Erythroblast (primary cell): ENCODE measurements around the gene UBE3C.
A peak's percentile ranks its signal among the peaks of the same experiment; 100 is the strongest.
"Not testable (repeated sequence)": the region's sequence is repeated elsewhere in the genome, so short reads cannot be mapped to it uniquely, and the experiment has no call there.

Experiments used
- DNase-seq, 2 experiments: peaks; one replicate each; lab custom pipeline; 2025; lab: John Stamatoyannopoulos, UW
- GATA1 ChIP-seq: IDR thresholded peaks from 2 replicates; pipeline ENCODE4 v1.6.1; 2011; ENCODE audit warnings: low read depth, mild to moderate bottlenecking, control low read depth, low read length, moderate library complexity
- POLR2A ChIP-seq: IDR thresholded peaks from 2 replicates; pipeline ENCODE4 v1.6.1; 2011; ENCODE audit warnings: mild to moderate bottlenecking, low read length

UBE3C gene

DNA sequence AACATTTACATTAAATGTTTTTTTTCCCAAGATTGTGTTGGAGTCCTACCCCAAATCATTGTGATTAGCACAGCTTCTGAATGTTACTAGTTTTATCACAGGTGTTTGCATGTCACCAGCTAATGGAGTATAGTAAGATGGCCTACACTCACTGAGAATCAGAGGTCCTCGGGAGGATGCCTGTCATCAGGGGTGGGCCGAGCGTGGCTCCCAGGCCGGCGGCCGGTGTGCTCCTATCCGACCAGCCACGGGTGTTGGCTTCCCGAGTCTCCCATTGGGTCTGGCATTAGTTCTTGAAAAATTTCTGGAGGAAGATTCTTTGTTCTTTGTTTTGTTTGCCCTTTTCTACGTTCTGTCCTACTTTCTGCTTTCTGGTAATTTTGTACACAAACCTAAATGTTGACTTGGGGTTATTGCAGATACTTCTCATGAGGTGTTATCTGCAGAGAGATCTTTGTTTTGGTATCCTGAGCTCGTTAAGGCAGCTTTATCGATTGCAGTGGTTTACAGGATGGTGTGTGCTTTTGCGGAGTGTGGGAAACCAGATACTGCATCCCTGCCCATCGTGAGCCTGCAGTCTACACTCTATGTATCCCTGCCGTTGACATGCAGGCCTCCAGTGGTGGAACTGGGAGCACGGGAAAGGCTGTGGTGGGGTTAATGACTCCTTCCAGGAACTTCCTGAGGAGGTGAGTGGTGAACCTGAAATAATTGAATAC, 130.8 kb downstream of the UBE3C start:
- DNase-seq: no peak
- no peak for TF ChIP-seq GATA1
- no peak for TF ChIP-seq POLR2A

DNA sequence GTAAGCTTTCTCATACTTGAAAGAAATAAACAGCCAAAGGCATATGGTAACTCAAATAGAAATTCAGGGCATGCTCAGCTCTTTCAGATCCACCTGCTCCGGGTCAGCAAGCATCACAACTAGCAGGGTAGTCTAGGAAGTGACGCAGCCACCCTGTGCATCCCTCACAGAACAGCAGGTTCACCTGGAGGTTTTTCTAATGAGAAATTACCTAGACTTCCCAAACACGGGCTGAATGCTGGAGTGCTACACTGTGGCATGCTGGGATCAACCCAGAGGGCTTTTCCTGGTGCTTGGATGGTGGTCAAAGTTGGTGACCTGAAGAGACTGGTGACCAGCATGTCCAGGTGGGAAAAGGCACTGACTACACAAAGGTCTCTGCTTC, 131.3 kb downstream of the UBE3C start:
- TF ChIP-seq POLR2A (no peak), GATA1 (no peak)
- DNase-seq: no peak

DNA sequence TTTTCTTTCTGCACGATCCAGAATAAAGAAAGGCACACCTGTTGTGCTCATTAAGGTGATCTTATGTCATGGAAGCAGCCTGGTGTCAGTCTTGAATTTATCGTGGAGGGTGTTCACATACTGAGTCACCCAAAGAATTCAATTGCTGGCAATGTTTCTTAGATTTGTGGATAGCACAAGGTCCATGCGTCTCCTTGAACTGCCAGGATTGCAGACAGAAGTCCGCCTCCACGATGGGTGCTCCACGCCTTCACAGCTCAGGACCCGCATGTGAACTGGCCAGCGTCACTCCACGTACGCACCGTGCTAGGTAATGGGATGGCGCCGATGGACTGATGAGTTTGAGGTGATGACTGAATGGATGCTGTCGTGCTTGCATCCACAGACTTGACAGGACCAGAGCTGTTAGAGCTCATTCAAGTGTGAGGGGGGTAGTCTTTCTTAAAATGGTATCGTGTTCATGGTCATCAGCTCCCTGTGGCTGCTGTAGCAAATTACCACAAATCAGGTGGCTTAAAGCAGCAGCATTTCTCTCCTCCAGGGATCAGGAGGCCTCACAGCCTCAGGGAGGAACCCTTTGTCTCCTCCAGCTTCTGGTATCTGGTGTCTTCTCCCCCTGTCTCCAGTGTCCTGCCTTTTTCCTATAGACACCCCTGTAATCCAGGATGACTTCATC, 132.7 kb downstream of the UBE3C start:
- TF ChIP-seq GATA1 (no peak), POLR2A (no peak)
- DNase-seq: no peak

GRCh38 chr7:157271991-157272324, 133.2 kb downstream of the UBE3C start:
- TF ChIP-seq GATA1 (no peak), POLR2A (no peak)
- DNase-seq: no peak

DNA sequence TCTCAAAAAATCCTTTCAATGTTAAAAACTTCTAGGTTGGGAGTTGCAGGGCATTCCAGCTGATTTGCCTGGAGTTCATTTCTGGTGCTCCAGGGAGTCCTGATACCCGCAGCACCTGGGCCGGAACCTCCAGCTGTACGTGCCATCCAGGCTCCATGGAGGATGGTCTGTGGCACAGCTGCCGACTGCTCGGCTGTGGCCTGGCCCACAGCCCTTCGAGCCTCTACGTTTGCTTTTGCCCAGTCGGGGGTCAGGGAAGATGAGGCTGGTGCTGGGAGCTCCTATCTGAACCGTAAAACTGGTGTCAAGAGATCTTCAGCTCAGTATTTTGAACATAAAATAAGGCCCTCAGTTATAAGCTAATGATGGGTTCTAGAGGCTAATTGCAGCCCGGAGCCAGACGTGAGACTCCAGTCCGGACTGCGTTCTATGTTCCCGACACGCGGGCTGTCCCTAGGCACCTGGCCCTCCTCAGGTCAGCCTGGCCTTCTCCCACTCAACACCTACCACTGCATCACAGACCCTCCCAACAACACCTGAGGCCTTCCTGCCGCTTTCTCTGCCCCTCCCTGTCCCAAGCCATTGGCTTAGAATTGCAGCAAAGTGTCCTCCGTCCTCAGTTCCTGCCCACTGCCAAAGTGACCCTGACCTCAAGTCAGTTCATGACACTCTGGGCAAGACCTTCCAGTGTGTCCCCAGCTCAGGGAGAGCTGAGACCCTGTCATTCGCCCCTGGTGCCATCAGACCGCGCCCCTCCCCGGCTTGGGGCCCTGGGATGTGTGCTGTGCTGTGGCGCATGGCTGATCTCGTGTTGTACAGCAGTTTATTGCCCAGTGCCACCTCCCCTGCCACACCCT, 133.9 kb downstream of the UBE3C start:
- TF ChIP-seq POLR2A: no peak
- no peak for TF ChIP-seq GATA1
- no peak for DNase-seq

- TF ChIP-seq POLR2A (no peak), GATA1 (no peak)
- DNase-seq: peak; percentile 68 to 80
These were observed 134.7 kb downstream of the UBE3C start for GRCh38 chr7:157273208-157274093.

- DNase-seq: not testable (repeated sequence)
These were observed 135.4 kb downstream of the UBE3C start for GRCh38 chr7:157274094-157274634.

- TF ChIP-seq POLR2A (no peak), GATA1 (no peak)
- DNase-seq: no peak
These were observed 136.3 kb downstream of the UBE3C start for GRCh38 chr7:157274991-157275427.

DNA sequence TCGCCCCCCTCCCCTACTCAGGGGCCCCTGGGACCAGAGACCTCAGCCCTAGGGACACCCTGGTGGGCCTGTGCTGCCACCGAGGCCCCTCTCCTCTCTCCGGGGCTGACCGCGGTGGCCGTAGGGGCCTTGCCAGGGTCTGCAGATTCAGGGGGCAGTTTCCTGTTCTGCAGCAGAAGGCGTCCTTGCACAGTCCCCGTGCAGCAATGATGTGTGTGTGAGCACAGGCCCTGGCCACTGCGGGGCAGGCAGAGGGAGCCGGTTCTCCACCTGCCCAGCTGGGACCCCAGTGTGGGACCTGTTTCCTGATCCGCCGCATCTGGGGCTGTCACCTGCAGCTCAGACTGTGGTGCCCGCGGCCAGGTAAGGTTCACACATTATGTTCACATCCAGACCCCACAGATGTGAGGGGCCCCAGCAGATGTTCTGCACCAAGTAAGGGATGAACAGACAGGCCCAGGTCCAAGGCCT, 137.4 kb downstream of the UBE3C start:
- TF ChIP-seq POLR2A (no peak), GATA1 (no peak)
- DNase-seq: no peak

GRCh38 chr7:157276731-157277562, 138.2 kb downstream of the UBE3C start:
- no peak for DNase-seq
- TF ChIP-seq GATA1 (no peak), POLR2A (peak; percentile 37)

- DNase-seq: not testable (repeated sequence)
These were observed 138.8 kb downstream of the UBE3C start for GRCh38 chr7:157277568-157277967.

DNA sequence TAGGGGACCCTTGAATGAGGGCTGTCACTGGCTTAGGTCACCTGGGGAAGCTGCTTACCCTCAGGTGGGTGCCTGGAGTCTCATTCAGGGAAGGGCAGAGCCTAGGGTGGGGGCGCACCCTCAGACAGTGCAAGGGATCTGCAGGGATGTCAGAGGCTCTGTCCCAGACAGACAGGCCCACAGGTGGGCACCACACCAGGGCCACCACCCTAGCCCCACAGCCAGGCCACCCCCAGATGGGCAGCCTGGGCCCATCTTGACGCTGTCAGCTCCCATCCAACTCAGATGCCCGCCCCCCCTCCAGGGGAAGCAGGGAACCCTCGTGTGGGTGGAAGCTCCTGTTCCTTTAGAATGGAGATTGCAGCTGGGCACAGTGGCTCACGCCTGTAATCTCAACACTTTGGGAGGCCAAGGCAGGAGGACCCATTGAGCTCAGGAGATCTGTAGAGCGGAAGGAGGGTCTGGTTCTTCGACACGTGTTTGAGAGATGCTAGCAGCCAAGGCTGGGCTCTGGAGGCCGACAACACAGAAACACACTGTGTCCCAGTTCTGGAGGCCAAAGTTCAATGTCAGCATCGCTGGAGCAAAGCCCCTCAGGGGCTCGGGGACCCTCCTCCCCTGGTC, 139.6 kb downstream of the UBE3C start:
- DNase-seq: no peak
- TF ChIP-seq GATA1 (no peak), POLR2A (no peak)
